ENCODE measurements around the gene TAAR9.

The TAAR9 gene

GRCh38 chr6:132537977-132538376, at the start of gene TAAR9:
Gene TAAR9, plus strand, starts transcription at chr6:132538277. Its CDS starts 13 bp downstream, at chr6:132538290.
- no peak for DNase-seq (ENCODE audit: low spot score)

GRCh38 chr6:132489376-132489775, 48.7 kb upstream of the TAAR9 start:
- no peak for DNase-seq (ENCODE audit: low spot score)

GRCh38 chr6:132490024-132490423, 48.1 kb upstream of the TAAR9 start:
- no peak for DNase-seq (ENCODE audit: low spot score)

GRCh38 chr6:132490478-132491204, 47.4 kb upstream of the TAAR9 start:
- DNase-seq (ENCODE audit: low spot score): no peak

- no peak for DNase-seq (ENCODE audit: low spot score)
Measured at GRCh38 chr6:132491303-132491702, 46.8 kb upstream of the TAAR9 start.

GRCh38 chr6:132491881-132492280, 46.2 kb upstream of the TAAR9 start:
- no peak for DNase-seq (ENCODE audit: low spot score)

GRCh38 chr6:132494954-132495353, 43.1 kb upstream of the TAAR9 start:
- DNase-seq (ENCODE audit: low spot score): no peak

- DNase-seq (ENCODE audit: low spot score): peak; percentile 60
Measured at GRCh38 chr6:132495604-132496079, 42.4 kb upstream of the TAAR9 start.

GRCh38 chr6:132496519-132497180, 41.4 kb upstream of the TAAR9 start:
- DNase-seq (ENCODE audit: low spot score): no peak

- no peak for DNase-seq (ENCODE audit: low spot score)
Measured at GRCh38 chr6:132498638-132499037, 39.4 kb upstream of the TAAR9 start.

GRCh38 chr6:132499757-132500156, 38.3 kb upstream of the TAAR9 start:
- no peak for DNase-seq (ENCODE audit: low spot score)

GRCh38 chr6:132504757-132505156, 33.3 kb upstream of the TAAR9 start:
- no peak for DNase-seq (ENCODE audit: low spot score)

- no peak for DNase-seq (ENCODE audit: low spot score)
Measured at GRCh38 chr6:132505158-132505557, 32.9 kb upstream of the TAAR9 start.

- DNase-seq (ENCODE audit: low spot score): no peak
Measured at GRCh38 chr6:132506461-132506860, 31.6 kb upstream of the TAAR9 start.

GRCh38 chr6:132506869-132507808, 30.9 kb upstream of the TAAR9 start:
- no peak for DNase-seq (ENCODE audit: low spot score)

- DNase-seq (ENCODE audit: low spot score): no peak
Measured at GRCh38 chr6:132511210-132511830, 26.8 kb upstream of the TAAR9 start.

GRCh38 chr6:132511831-132512220, 26.3 kb upstream of the TAAR9 start:
- DNase-seq (ENCODE audit: low spot score): no peak

GRCh38 chr6:132512342-132512637, 25.8 kb upstream of the TAAR9 start:
- no peak for DNase-seq (ENCODE audit: low spot score)

GRCh38 chr6:132512638-132513632, 25.1 kb upstream of the TAAR9 start, which contains the start of gene STX7:
Gene STX7, minus strand, starts transcription at chr6:132513116. Its CDS starts 9,586 bp downstream, at chr6:132503530.
- peak; percentile 93 for DNase-seq (ENCODE audit: low spot score)

GRCh38 chr6:132513831-132514545, 24.1 kb upstream of the TAAR9 start:
- no peak for DNase-seq (ENCODE audit: low spot score)

Measured in germinal center (tissue), 1 donor.